Medulla oblongata (tissue), 1 donor: ENCODE results near the gene P2RX6.

Experiments
- DNase-seq: peaks from one replicate; pipeline ENCODE4 v3.0.0-alpha.2; 2015; ENCODE audit errors: extremely low spot score

Gene P2RX6

DNA sequence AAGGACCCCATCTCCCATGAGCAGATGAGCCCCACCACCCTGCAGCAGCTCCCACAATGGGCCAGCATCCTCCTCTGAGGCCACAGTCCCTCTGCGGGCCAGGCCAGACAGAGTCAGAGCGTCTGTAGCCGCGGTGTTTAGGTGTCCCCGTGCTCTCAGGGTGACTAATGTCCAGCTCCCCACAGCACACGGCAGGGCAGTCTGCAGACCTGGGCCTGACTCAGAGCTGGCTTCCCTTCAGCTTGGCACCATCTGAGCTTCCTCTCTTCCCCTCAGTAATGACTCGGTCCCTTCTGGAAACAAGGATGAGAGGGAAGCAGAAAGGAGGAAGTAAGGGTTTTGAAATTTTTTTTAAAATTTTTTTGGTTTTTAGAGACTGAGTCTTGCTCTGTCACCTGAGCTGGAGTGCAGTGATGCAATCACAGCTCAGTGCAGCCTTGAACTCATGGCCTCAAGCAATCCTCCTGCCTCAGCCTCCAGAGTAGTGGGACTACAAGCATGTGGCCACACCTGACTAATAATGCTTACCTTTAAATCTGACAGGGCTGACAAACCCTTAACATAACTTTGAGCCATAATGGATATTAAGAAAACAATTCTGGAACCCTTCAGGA, 59.2 kb downstream of the P2RX6 start:
- DNase-seq: no peak

DNA sequence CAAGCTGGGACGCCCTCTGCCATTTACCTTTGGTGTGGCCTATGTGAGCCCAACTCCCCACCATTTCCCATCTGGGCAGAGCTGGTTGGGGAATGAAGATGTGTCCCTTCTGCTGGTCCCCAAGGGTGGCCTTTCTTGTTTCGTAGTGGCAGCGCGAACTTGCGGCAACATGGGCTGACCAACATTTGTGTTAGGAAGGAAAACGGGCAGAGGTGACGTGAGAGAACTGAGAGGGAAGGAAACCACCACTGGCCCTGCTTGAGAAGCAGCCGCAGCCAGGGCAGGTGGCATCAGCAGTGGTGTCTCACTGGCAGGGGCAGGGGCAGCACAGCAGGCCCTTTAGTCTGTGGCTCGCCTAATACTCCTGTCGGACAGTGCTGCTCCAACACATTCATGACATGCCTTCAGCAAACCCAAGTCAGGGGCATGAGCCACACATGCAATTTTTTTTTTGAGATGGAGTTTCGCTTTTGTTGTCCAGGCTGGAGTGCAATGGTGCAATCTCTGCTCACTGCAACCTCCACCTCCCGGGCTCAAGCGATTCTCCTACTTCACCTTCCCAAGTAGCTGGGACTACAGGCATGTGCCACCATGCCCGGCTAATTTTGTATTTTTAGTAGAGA, 60.7 kb downstream of the P2RX6 start:
- no peak for DNase-seq

DNA sequence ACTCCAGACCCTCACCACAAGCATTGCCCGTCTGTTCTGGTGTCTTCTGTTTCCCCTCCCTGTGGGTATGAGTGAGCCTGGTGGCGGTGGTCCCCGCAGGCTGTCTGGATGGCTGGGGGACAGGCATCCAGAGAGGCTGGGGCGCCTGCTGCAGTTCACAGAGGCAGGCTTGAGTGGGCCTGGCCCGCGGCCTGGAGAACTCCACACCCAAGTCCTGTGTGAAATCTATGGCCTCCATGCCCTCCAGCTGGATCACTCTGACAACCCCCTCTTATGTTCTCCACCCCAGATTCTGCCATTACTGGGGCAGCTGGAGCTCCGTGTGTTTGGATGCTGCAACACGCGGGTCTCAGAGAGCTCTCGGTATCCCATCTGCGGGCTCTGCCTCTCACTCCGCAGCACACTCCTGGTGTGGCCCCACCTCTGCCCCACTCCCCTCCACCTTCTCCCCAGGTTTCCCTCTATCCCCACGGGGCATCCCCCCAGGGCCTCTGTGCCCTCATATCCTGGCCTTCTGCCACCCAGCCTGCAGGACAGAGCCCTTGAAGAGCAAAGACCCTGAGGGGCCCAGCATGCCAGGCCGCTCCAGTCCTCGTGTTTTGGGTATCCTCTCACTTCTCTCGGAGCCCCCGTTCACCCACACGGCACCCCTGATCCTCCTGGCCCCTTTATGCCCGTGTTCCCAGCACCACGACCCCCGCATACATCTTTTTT, 62.1 kb downstream of the P2RX6 start:
- DNase-seq: no peak
